HG03280 (cell line): ENCODE measurements around the gene VASH1.

Experiments
- ATAC-seq: cut with Tn5 transposase; IDR thresholded peaks from one replicate; pipeline ENCODE4 v1.9.1; 2021; ENCODE audit warnings: mild to moderate bottlenecking, moderate library complexity; ENCODE audit not compliant: unreplicated experiment

The VASH1 gene

GRCh38 chr14:76827696-76828296 is 66.5 kb downstream of the VASH1 start:
- ATAC-seq, result no peak

- no peak for ATAC-seq
Measured at GRCh38 chr14:76828339-76829012, 67.2 kb downstream of the VASH1 start.

GRCh38 chr14:76829013-76829365 is 67.7 kb downstream of the VASH1 start:
- ATAC-seq, result no peak

GRCh38 chr14:76829650-76830421 is 68.6 kb downstream of the VASH1 start:
- no peak for ATAC-seq

- ATAC-seq, result no peak
Measured at GRCh38 chr14:76830556-76830955, 69.3 kb downstream of the VASH1 start.

- no peak for ATAC-seq
Measured at GRCh38 chr14:76832503-76832988, 71.3 kb downstream of the VASH1 start.
